Measurements from ENCODE around the gene NCSTN. TPM values are rescaled to one million over a fixed set of nuclear protein-coding genes. Genes with fewer than 3 reads are reported as not detected.

NCSTN gene
- total and polyA plus RNA-seq, 10 of the 15 experiments (the other 5 are each of a cell fraction or from before 2014, with no cell fraction given): 33.3 to 88.2 (median 60.4) TPM

DNA sequence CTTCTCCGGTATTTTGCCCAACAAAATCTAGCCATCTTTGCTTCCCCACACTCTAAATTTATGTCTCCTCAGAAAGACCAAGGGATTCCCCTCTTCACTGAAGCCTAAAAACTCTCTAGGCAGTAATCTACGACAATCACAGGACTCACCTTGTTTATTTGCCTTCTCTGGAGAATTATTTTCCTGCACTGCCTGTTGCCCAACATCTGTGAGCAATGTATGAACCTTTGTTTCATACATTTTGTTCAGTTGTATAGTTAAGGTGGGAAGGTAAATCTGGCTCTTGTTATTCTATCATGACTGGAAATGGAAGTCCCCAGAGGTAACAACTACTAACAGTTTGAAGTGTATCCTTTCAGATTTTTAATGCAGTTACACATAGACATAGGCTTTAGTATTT lies 2.3 kb upstream of the NCSTN start:
- Histone ChIP-seq H3K27ac (ENCODE audit: control insufficient read depth, insufficient read depth) (peak overlapping the region; percentile 21; the same call in 1 of the 2 replicates), H3K4me1 (ENCODE audit: control insufficient read depth, insufficient read depth, low read length) (peaks cover 8% of the 10 kb centered on the region; the same call in 1 of the 2 replicates), H3K79me2 (ENCODE audit: control insufficient read depth, insufficient read depth, low read length) (peaks cover 69% of the 10 kb centered on the region), H3K4me3 (peak overlapping the region; percentile 56), H3K27me3 (replicated peaks in 1 of 2; ENCODE audit: control insufficient read depth in 2 of 2, insufficient read depth in 2 of 2, low read length in 1 of 2) (no peaks in the 10 kb centered on the region), H3K9me3 (replicated peaks; ENCODE audit: control insufficient read depth, insufficient read depth, low read length) (no peaks in the 10 kb centered on the region), H3K4me2 (ENCODE audit: control insufficient read depth, insufficient read depth) (peak overlapping the region; percentile 72), H4K20me1 (ENCODE audit: control insufficient read depth, insufficient read depth) (no peaks in the 10 kb centered on the region), H3K9ac (ENCODE audit: control insufficient read depth, insufficient read depth, low read length) (peak overlapping the region; percentile 7; the same call in 1 of the 2 replicates), H3K36me3 (ENCODE audit: control insufficient read depth in 2 of 2, insufficient read depth in 2 of 2, low read length in 1 of 2) (peaks cover 0 to 18% of the 10 kb centered on the region in 2 experiments; a peak in 3 of 4 replicates), H2AFZ (ENCODE audit: control insufficient read depth, low read depth, low read length) (no peak overlapping the region)
- ChIA-PET POLR2A (interaction anchor here (1.0 kb wide), 1 partner anchor 281 kb away, joined by 3 read pairs; no protein-coding TSS in a partner anchor), SMC1A (ENCODE audit: uncharacterized antibody, unreplicated experiment) (interaction anchor here (1.5 kb wide), 1 partner anchor 36 kb away, joined by 4 read pairs; no protein-coding TSS in a partner anchor), CTCF (interaction anchor here (1.5 to 1.7 kb wide), 2 partner anchors 13 to 49 kb away, joined by 4 to 7 read pairs; no protein-coding TSS in a partner anchor), RAD21 (ENCODE audit: unreplicated experiment) (no interaction called here)
- 10% methylated on average over 2 of the region's 2 CpGs for WGBS (ENCODE audit: insufficient coverage, insufficient replicate concordance, low lambda C conversion rate, missing lambda C conversion rate)
- BruUV-seq (replicated peaks): no TSS peak
- no peak for ATAC-seq
- no peak for TF ChIP-seq JUND (IDR thresholded peaks at IDR 0.05; ENCODE audit: low read depth, low read length)
- 0 out of 2 replicates have a peak, but pooled peaks have one; percentile 23 for TF ChIP-seq POLR2AphosphoS5 (IDR thresholded peaks at IDR 0.05; ENCODE audit: low read length)
- intact Hi-C loops (cut with micrococcal nuclease; ENCODE audit: unreplicated experiment): loop anchor here (5.0 kb wide), 1 partner anchor 266 kb away; no protein-coding TSS in a partner anchor
- no peak for DNase-seq (ENCODE audit: low read depth, low spot score)
- FAIRE-seq: no peak
- in situ Hi-C loops (cut with MboI): loop anchor here (25.0 kb wide), 1 partner anchor 1304 kb away; no protein-coding TSS in a partner anchor

DNA sequence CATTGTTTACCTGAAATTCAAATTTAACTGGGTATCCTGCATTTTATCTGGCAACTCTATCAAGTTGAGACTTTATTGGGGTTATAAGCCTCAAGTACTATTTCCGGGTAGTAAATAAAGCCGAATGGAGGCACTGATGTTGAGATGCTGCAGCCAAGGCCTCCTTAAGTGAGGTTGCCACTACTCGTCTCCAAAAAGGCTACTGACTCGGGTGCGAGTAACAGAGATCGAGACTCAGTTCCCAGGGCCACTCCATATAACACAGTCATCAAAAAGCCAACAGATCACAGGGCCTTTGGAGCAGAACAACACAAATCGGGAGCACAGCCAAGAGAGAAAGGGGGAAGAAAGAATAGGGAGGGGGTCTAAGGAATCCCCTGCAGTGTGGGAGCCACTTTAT lies 657 bp upstream of the NCSTN start:
- TF ChIP-seq ZNF622 (IDR thresholded peaks at IDR 0.05) (no peak), MTA3 (IDR thresholded peaks at IDR 0.05; ENCODE audit: borderline replicate concordance, low read length) (0 out of 2 replicates have a peak, but pooled peaks have one; percentile 35), LARP7 (IDR thresholded peaks at IDR 0.05) (0 out of 2 replicates have a peak, but pooled peaks have one; percentile 18)
- SMC1A ChIA-PET (ENCODE audit: uncharacterized antibody, unreplicated experiment): interaction anchor here (0.8 to 1.5 kb wide), 4 partner anchors 10 to 246 kb away, joined by 3 to 4 read pairs (median 3); no protein-coding TSS in a partner anchor
- Histone ChIP-seq H3K4me1 (ENCODE audit: control insufficient read depth, insufficient read depth, low read length) (peaks cover 23% of the 10 kb centered on the region), H4K20me1 (ENCODE audit: control insufficient read depth, insufficient read depth) (no peaks in the 10 kb centered on the region), H3K36me3 (ENCODE audit: control insufficient read depth in 2 of 2, insufficient read depth in 2 of 2, low read length in 1 of 2) (peaks cover 0 to 14% of the 10 kb centered on the region in 2 experiments; a peak in 3 of 4 replicates), H3K9me3 (replicated peaks; ENCODE audit: control insufficient read depth, insufficient read depth, low read length) (no peaks in the 10 kb centered on the region), H2AFZ (ENCODE audit: control insufficient read depth, low read depth, low read length) (peak overlapping the region; percentile 2), H3K27ac (ENCODE audit: control insufficient read depth, insufficient read depth) (peak overlapping the region; percentile 97), H3K79me2 (ENCODE audit: control insufficient read depth, insufficient read depth, low read length) (peaks cover 83% of the 10 kb centered on the region), H3K9ac (ENCODE audit: control insufficient read depth, insufficient read depth, low read length) (peak overlapping the region; percentile 92), H3K27me3 (replicated peaks in 1 of 2; ENCODE audit: control insufficient read depth in 2 of 2, insufficient read depth in 2 of 2, low read length in 1 of 2) (no peaks in the 10 kb centered on the region), H3K4me3 (peak overlapping the region; percentile 96), H3K4me2 (ENCODE audit: control insufficient read depth, insufficient read depth) (peak overlapping the region; percentile 72)
- POLR2A ChIA-PET: no interaction called here
- no peak for FAIRE-seq
- WGBS (ENCODE audit: insufficient coverage, insufficient replicate concordance, low lambda C conversion rate, missing lambda C conversion rate): 0% methylated on average over 7 of the region's 7 CpGs
- intact Hi-C loops (cut with micrococcal nuclease; ENCODE audit: unreplicated experiment) (loop anchor here (5.0 kb wide), 1 partner anchor 265 kb away; no protein-coding TSS in a partner anchor), in situ Hi-C loops (cut with MboI) (loop anchor here (25.0 kb wide), 1 partner anchor 1305 kb away; no protein-coding TSS in a partner anchor)
- no peak for DNase-seq (ENCODE audit: low read depth, low spot score)
- no TSS peak for BruUV-seq (replicated peaks)
- RAD21 ChIA-PET (ENCODE audit: unreplicated experiment): interaction anchor here (0.8 to 0.9 kb wide), 2 partner anchors 34 to 51 kb away, joined by 3 read pairs; no protein-coding TSS in a partner anchor
- peak; percentile 16 for ATAC-seq
- CTCF ChIA-PET: interaction anchor here (0.7 to 1.7 kb wide), 6 partner anchors 12 to 265 kb away, joined by 3 to 7 read pairs (median 3); partner anchors contain the start of gene PEX19

Measured in GM12878 (cell line).